ENCODE measurements around the gene TAF1A.

The TAF1A gene

GRCh38 chr1:222600281-222600680 lies 10.5 kb upstream of the TAF1A start:
- TF ChIP-seq CTCF (IDR thresholded peaks at IDR 0.05; ENCODE audit: low read length, missing control alignments): no peak
- DNase-seq (ENCODE audit: low read depth): no peak
- no peak overlapping the region for H3K4me3 ChIP-seq (replicated peaks; ENCODE audit: low read depth, low read length)

DNA sequence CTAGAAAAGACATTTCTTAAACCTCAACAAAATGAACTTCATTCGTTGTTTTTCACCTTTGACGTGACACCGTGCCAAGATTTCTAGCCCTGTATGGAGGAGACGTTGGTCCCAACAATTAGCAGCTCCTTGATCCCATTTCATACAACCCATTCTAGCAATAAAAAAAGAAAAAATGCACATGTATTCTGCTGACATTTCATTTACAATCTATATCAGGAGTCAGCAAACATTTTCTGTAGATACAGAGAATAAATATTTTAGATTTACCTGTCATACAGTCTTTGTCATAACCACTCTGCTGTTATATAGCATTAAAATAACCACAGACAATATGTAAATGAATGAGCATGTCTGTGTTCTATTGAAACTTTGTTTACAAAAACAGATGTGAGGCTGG lies 7.0 kb upstream of the TAF1A start:
- H3K4me3 ChIP-seq (replicated peaks; ENCODE audit: low read depth, low read length): no peak overlapping the region
- DNase-seq (ENCODE audit: low read depth): no peak
- no peak for TF ChIP-seq CTCF (IDR thresholded peaks at IDR 0.05; ENCODE audit: low read length, missing control alignments)

DNA sequence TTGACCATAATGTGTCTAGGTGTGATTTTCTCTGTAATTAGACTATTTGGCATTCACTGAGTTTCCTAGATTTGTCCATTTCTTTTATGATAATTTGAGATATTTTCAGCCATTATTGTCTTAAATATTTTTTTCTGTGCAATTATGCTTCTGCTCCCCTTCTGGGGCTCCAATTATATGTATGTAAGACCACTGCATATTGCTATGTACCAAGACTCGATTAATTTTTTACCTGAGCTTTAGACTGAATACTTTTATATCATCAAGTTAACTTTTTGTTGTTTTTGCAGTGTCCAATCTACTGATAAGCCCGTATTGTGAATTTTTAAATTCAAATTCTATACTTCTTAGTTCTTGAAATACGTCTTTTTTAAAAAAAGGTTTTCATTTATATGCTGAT lies 5.1 kb upstream of the TAF1A start:
- DNase-seq (ENCODE audit: low read depth): no peak
- TF ChIP-seq CTCF (IDR thresholded peaks at IDR 0.05; ENCODE audit: low read length, missing control alignments): no peak
- H3K4me3 ChIP-seq (replicated peaks; ENCODE audit: low read depth, low read length): no peak overlapping the region

DNA sequence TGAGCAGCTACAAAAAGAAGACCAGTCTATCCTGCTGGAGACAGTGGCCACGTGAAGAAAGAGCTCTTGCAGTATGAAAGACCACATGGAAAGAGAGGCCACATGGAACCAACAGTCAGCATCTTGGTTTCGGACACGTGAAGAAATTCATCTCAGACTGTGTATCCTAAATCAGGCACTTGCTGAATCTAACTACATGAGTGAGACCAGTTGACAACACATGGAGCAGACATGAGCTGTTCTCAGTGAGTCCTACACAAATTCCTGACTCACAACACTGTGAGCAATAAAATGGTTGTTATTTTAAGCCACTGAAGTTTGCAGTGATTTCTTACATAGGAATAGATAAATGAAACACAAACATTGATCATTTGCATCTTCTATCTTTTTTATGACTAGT lies 2.4 kb upstream of the TAF1A start:
- no peak for TF ChIP-seq CTCF (IDR thresholded peaks at IDR 0.05; ENCODE audit: low read length, missing control alignments)
- H3K4me3 ChIP-seq (replicated peaks; ENCODE audit: low read depth, low read length): no peak overlapping the region
- DNase-seq (ENCODE audit: low read depth): no peak

DNA sequence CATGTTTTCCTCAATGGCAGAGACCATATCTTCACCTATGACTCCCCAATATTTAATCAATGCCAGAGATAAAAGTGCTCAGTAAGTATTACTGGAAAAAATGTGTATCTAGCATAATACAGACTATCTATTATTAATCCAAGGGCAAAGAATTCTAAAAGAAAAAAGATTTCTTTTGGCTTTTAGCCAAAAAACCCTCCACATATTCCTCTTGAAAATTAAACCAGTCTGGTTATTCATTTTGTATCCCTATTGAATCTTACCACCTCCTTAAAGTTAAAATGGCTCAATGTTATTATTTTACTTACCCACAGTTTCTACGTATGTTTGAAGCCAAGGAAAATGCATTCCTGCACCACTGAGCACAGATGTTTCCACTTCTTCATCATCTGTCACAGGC lies 1.6 kb downstream of the TAF1A start:
- no peak for TF ChIP-seq CTCF (IDR thresholded peaks at IDR 0.05; ENCODE audit: low read length, missing control alignments)
- DNase-seq (ENCODE audit: low read depth): no peak
- H3K4me3 ChIP-seq (replicated peaks; ENCODE audit: low read depth, low read length): no peak overlapping the region

DNA sequence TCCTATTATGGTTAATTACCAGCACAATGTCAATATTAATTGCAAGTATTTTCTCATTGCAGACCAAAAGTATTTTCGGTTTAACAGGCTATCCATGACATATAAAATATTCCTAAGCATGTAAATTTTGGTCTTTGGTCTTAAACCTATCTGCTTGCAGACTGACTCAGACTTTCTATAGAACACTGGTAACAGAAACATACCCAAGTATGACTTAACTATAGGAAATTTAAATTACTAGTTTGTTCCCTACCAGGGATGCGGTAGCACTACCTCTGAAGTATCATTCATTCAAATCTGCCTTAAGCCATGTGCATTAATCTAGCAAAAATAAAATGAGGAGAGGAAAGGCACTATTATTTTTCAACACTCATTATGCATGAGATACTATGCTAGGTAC lies 2.9 kb downstream of the TAF1A start:
- no peak for TF ChIP-seq CTCF (IDR thresholded peaks at IDR 0.05; ENCODE audit: low read length, missing control alignments)
- no peak overlapping the region for H3K4me3 ChIP-seq (replicated peaks; ENCODE audit: low read depth, low read length)
- no peak for DNase-seq (ENCODE audit: low read depth)

DNA sequence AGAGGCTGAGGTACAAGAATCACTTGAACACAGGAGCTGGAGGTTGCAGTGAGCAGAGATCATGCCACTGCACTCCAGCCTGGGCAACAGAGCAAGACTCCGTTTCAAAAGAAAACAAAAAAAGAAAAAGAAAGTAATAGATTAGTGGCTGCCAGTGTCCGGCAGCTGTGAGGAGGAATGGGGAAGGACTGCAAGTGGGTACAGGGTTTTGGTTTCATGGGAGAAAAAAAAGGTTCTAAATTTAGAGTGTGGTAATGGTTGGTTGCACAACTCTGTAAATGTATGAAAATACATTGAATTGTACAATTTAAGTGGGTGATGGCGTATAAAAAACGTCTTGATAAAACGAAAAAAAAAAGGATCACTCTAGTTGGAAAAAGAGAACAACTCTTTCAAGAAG lies 6.7 kb downstream of the TAF1A start:
- TF ChIP-seq CTCF (IDR thresholded peaks at IDR 0.05; ENCODE audit: low read length, missing control alignments): no peak

More for the DNA sequence above, 6.7 kb downstream of the TAF1A start:
- DNase-seq (ENCODE audit: low read depth): no peak
- H3K4me3 ChIP-seq (replicated peaks; ENCODE audit: low read depth, low read length): no peak overlapping the region
